Endothelial cell of umbilical vein (primary cell): ENCODE measurements around the gene SLC38A8. TPM values are rescaled to one million over a fixed set of nuclear protein-coding genes. Genes with fewer than 3 reads are reported as not detected.

Experiments
- BruUV-seq: library from RNA; stranded (reverse); fragments of 400-500 nt; replicated peaks from 2 replicates; lab custom pipeline; 2021; lab: Mats Ljungman, UMichigan
- CTCF ChIA-PET: fragments of 300-600, 350-600 bp; sonication (Branson Sonifier 250); formaldehyde crosslinking; loops from one replicate; lab custom pipeline; 2021; ENCODE audit warnings: antibody characterized with exemption, inconsistent platforms; lab: Charles Lee
- POLR2A ChIA-PET: fragments of 300-600, 350-600 bp; sonication (Branson Sonifier 250); formaldehyde crosslinking; loops from one replicate; lab custom pipeline; 2021; ENCODE audit warnings: antibody characterized with exemption, inconsistent platforms; lab: Charles Lee
- DNase-seq: peaks from one replicate; pipeline ENCODE4 v3.0.0-alpha.2; 2011; ENCODE audit warnings: low read depth, low spot score
- FAIRE-seq: peaks from 2 replicates; lab custom pipeline; 2011; peaks lifted over from hg19 to GRCh38; lab: Jason Lieb, UNC
- H2AFZ ChIP-seq: 2 replicates; pipeline ENCODE4 v1.6.0; 2012; ENCODE audit warnings: low read depth, low read length, control low read depth, inconsistent platforms
- H3K27ac ChIP-seq: 2 replicates; pipeline ENCODE4 v1.5.1; 2011; ENCODE audit warnings: low read depth, mild to moderate bottlenecking, control low read depth, low read length, moderate library complexity; ENCODE audit not compliant: insufficient read depth
- H3K27me3 ChIP-seq, 2 experiments: 2 replicates each; pipeline versions ENCODE4 v1.6.0 to v1.6.1; 2011; ENCODE audit warnings: low read length in 2 of 2, mixed read lengths in 1 of 2; ENCODE audit not compliant: control insufficient read depth in 2 of 2, insufficient read depth in 2 of 2
- H3K36me3 ChIP-seq, 2 experiments: 2 replicates in 1 of 2; 3 replicates in 1 of 2; pipeline ENCODE4 v1.5.1; 2011; ENCODE audit warnings: low read length in 2 of 2, mild to moderate bottlenecking in 1 of 2, moderate library complexity in 1 of 2; ENCODE audit not compliant: control insufficient read depth in 2 of 2, insufficient read depth in 2 of 2; ENCODE audit errors: extremely low read depth in 1 of 2
- H3K4me1 ChIP-seq: 3 replicates; pipeline ENCODE4 v1.5.1; 2011; ENCODE audit warnings: mild to moderate bottlenecking, low read length; ENCODE audit not compliant: control insufficient read depth, insufficient read depth; ENCODE audit errors: extremely low read depth
- H3K4me2 ChIP-seq: 2 replicates; pipeline ENCODE4 v1.6.1; 2011; ENCODE audit warnings: low read length, control low read depth, mixed read lengths; ENCODE audit not compliant: insufficient read depth
- H3K4me3 ChIP-seq, 3 experiments: fragments of 200-600 bp in 1 of 3; sonication (generic), shearing (Covaris generic) in 1 of 3; replicated peaks in 1 of 3; 2 replicates each; pipeline ENCODE4 v1.5.1; 2011 to 2016; ENCODE audit warnings: control low read depth in 3 of 3, low read length in 3 of 3, mild to moderate bottlenecking in 2 of 3, inconsistent platforms in 1 of 3, low read depth in 1 of 3, moderate library complexity in 1 of 3; ENCODE audit not compliant: insufficient read depth in 1 of 3
- H3K79me2 ChIP-seq: 2 replicates; pipeline ENCODE4 v1.6.0; 2012; ENCODE audit warnings: low read length, inconsistent platforms; ENCODE audit not compliant: control insufficient read depth, insufficient read depth
- H3K9ac ChIP-seq: replicated peaks from 2 replicates; pipeline ENCODE3; 2011; ENCODE audit warnings: low read length, control low read depth; ENCODE audit not compliant: insufficient read depth; ENCODE audit errors: extremely low read depth
- H3K9me1 ChIP-seq: replicated peaks from 3 replicates; pipeline ENCODE4 v1.6.0; 2011; ENCODE audit warnings: mild to moderate bottlenecking, low read length; ENCODE audit not compliant: control insufficient read depth, insufficient read depth; ENCODE audit errors: extremely low read depth
- H3K9me3 ChIP-seq: replicated peaks from 2 replicates; pipeline ENCODE4 v1.5.1; 2012; ENCODE audit warnings: low read length, inconsistent platforms; ENCODE audit not compliant: control insufficient read depth, insufficient read depth
- H4K20me1 ChIP-seq: replicated peaks from 2 replicates; pipeline ENCODE3; 2011; ENCODE audit warnings: mild to moderate bottlenecking, low read length; ENCODE audit not compliant: control insufficient read depth, insufficient read depth; ENCODE audit errors: extremely low read depth
- EZH2 ChIP-seq: IDR thresholded peaks from 2 replicates; pipeline ENCODE4 v1.6.1; 2012; ENCODE audit warnings: borderline replicate concordance, low read depth, mild to moderate bottlenecking, moderate library complexity, low read length, inconsistent platforms; ENCODE audit not compliant: severe bottlenecking
- FOS ChIP-seq: IDR thresholded peaks from 2 replicates; pipeline ENCODE4 v1.6.1; 2011; ENCODE audit warnings: mild to moderate bottlenecking, low read length, moderate library complexity, borderline replicate concordance; ENCODE audit not compliant: insufficient read depth
- GATA2 ChIP-seq: IDR thresholded peaks from 2 replicates; pipeline ENCODE4 v1.7.0; 2011; ENCODE audit warnings: low read depth, mild to moderate bottlenecking, moderate library complexity, mixed read lengths, low read length; ENCODE audit not compliant: insufficient read length, insufficient read depth
- JUN ChIP-seq: IDR thresholded peaks from 2 replicates; pipeline ENCODE4 v1.6.1; 2011; ENCODE audit warnings: borderline replicate concordance, low read depth; ENCODE audit not compliant: insufficient read length, insufficient read depth
- MYC ChIP-seq: IDR thresholded peaks from one replicate; pipeline ENCODE4 v1.6.1; 2011; ENCODE audit warnings: mild to moderate bottlenecking, low read depth, low read length
- POLR2A ChIP-seq: IDR thresholded peaks from 2 replicates; pipeline ENCODE4 v1.6.1; 2012; ENCODE audit warnings: low read depth, mild to moderate bottlenecking, control low read depth, low read length
- POLR2AphosphoS5 ChIP-seq: IDR thresholded peaks from 2 replicates; pipeline ENCODE4 v1.6.1; 2012; ENCODE audit warnings: low read depth, mild to moderate bottlenecking, control low read depth, low read length, moderate library complexity; ENCODE audit not compliant: insufficient read depth
- dilution Hi-C: fragments of 300-500 bp; cut with MboI; formaldehyde crosslinking; loops from one replicate; pipeline ENCODE4 v1.15.0; 2019; ENCODE audit warnings: low sequenced_read_pairs; ENCODE audit not compliant: extremely low pct_ligation_motif_present
- intact Hi-C: fragments of 100-400 bp; cut with micrococcal nuclease; formaldehyde crosslinking; loops from one replicate; pipeline ENCODE4 v1.10.0; 2022
- polyA plus RNA-seq, 4 experiments: library from polyadenylated mRNA; depleted of rRNA in 3 of 4; stranded (reverse) in 3 of 4; unstranded in 1 of 4; fragments of >200 nt; gene quantifications; 2 replicates each; pipeline versions ENCODE4 v1.2.1 to v1.2.3, GENCODE V29; 2011 to 2012; ENCODE audit warnings: missing spikeins in 1 of 4
- total RNA-seq: library from RNA; stranded (reverse); gene quantifications from 2 replicates; pipeline ENCODE4 v1.2.3, GENCODE V29; 2021
- TF ChIP-seq, protein P1 (sequence below), 2 donors: IDR thresholded peaks; 1 replicate in 1 of 2; 2 replicates in 1 of 2; pipeline ENCODE4 v1.5.1; 2011; ENCODE audit warnings: low read length in 2 of 2, mild to moderate bottlenecking in 2 of 2, moderate library complexity in 2 of 2, control low read depth in 1 of 2, inconsistent platforms in 1 of 2, low read depth in 1 of 2; ENCODE audit not compliant: insufficient read depth in 1 of 2; ENCODE audit errors: extremely low read depth in 1 of 2
- TF ChIP-seq, protein P2 (sequence below): IDR thresholded peaks from 2 replicates; pipeline ENCODE4 v1.6.1; 2011; ENCODE audit not compliant: insufficient read depth, insufficient read length

Gene SLC38A8
- total and polyA plus RNA-seq, 2 donors (not counting 3 experiments of a cell fraction or from before 2014, with no cell fraction given) = not detected

DNA sequence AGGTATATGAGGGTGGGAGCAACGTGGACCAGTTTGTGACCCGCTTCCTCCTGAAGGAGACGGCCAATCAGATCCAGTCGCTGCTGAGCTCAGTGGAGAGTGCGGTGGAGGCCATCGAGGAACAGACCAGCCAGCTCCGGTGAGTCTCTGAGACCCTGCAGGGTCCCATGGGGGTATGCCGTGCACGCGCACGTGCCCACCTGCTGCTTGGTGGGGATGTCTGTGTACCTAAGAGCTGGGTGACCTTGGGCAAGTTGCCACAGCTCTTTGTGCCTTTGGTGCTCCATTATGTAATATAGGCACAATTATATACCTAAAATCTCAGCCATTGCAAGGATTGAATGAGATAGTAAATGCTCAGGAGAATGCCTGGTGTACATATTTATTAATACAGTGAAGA lies 52.1 kb downstream of the SLC38A8 start:
- no peaks in the 10 kb centered on the region for H3K36me3 ChIP-seq
- CTCF ChIA-PET = no interaction called here
- H3K4me2 ChIP-seq = no peak overlapping the region
- POLR2A ChIA-PET = no interaction called here
- peaks cover 8 to 12% of the 10 kb centered on the region in 2 experiments for H3K27me3 ChIP-seq
- H3K4me1 ChIP-seq = no peaks in the 10 kb centered on the region
- TF ChIP-seq MYC = no peak
- TF ChIP-seq JUN = no peak
- no peak for TF ChIP-seq GATA2
- TF ChIP-seq, protein P1, sequence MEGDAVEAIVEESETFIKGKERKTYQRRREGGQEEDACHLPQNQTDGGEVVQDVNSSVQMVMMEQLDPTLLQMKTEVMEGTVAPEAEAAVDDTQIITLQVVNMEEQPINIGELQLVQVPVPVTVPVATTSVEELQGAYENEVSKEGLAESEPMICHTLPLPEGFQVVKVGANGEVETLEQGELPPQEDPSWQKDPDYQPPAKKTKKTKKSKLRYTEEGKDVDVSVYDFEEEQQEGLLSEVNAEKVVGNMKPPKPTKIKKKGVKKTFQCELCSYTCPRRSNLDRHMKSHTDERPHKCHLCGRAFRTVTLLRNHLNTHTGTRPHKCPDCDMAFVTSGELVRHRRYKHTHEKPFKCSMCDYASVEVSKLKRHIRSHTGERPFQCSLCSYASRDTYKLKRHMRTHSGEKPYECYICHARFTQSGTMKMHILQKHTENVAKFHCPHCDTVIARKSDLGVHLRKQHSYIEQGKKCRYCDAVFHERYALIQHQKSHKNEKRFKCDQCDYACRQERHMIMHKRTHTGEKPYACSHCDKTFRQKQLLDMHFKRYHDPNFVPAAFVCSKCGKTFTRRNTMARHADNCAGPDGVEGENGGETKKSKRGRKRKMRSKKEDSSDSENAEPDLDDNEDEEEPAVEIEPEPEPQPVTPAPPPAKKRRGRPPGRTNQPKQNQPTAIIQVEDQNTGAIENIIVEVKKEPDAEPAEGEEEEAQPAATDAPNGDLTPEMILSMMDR (IDR thresholded peaks at IDR 0.05; ENCODE audit: extremely low read depth in 1 of 2, insufficient read depth in 1 of 2, low read depth in 1 of 2, low read length in 2 of 2) = no peak
- no peak for TF ChIP-seq FOS
- no peak for TF ChIP-seq POLR2A
- TF ChIP-seq EZH2 = no peak
- no peak for TF ChIP-seq POLR2AphosphoS5
- TF ChIP-seq, protein P2, sequence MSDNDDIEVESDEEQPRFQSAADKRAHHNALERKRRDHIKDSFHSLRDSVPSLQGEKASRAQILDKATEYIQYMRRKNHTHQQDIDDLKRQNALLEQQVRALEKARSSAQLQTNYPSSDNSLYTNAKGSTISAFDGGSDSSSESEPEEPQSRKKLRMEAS = no peak
- no peak overlapping the region for H3K9ac ChIP-seq
- no TSS peak for BruUV-seq
- H3K9me1 ChIP-seq = no peaks in the 10 kb centered on the region
- no peaks in the 10 kb centered on the region for H4K20me1 ChIP-seq
- DNase-seq (no peak), FAIRE-seq (no peak)
- no peak overlapping the region for H2AFZ ChIP-seq
- H3K79me2 ChIP-seq = no peaks in the 10 kb centered on the region
- dilution Hi-C loops (no loop called here), intact Hi-C loops (no loop called here)
- H3K4me3 ChIP-seq = no peak overlapping the region
- H3K27ac ChIP-seq = no peak overlapping the region
- H3K9me3 ChIP-seq = no peaks in the 10 kb centered on the region
